ENCODE measurements around the gene LRGUK.

- no peak for TF ChIP-seq ZNF274 (IDR thresholded peaks at IDR 0.05; ENCODE audit: low read depth, low read length)
- TF ChIP-seq YY1 (IDR thresholded peaks at IDR 0.05; ENCODE audit: insufficient read depth, insufficient read length) = no peak
These were observed 93.1 kb downstream of the LRGUK start for GRCh38 chr7:134220236-134220635.

Measured in NT2/D1 (cell line).